Measurements from ENCODE around the gene EFNA5. TPM values are rescaled to one million over a fixed set of nuclear protein-coding genes. Genes with fewer than 3 reads are reported as not detected.

Gene EFNA5
- polyA plus RNA-seq, 4 donors, result 0.54 to 3.5 (median 1.7) TPM; not detected in 1

GRCh38 chr5:107700481-107700880, 29.7 kb upstream of the EFNA5 start:
- FAIRE-seq, result no peak
- Histone ChIP-seq H3K27me3 (ENCODE audit: control insufficient read depth in 3 of 3, insufficient read depth in 3 of 3, low read length in 3 of 3) (no peaks in the 10 kb centered on the region), H3K4me3 (ENCODE audit: low read depth in 1 of 3, low read length in 3 of 3) (no peak overlapping the region), H3K9me3 (ENCODE audit: control insufficient read depth in 2 of 2, insufficient read depth in 1 of 2, low read depth in 1 of 2, low read length in 1 of 2) (no peaks in the 10 kb centered on the region), H3K4me1 (ENCODE audit: control insufficient read depth in 3 of 3, insufficient read depth in 2 of 3, low read depth in 1 of 3, low read length in 2 of 3) (no peaks in the 10 kb centered on the region), H3K36me3 (ENCODE audit: control insufficient read depth in 3 of 3, insufficient read depth in 2 of 3, low read depth in 1 of 3, low read length in 3 of 3) (no peaks in the 10 kb centered on the region), H3K27ac (ENCODE audit: low read depth in 1 of 3, low read length in 2 of 3) (no peak overlapping the region)
- DNase-seq, result no peak

- FAIRE-seq, result no peak
- no peaks in the 10 kb centered on the region for H3K4me1 ChIP-seq (ENCODE audit: control insufficient read depth in 3 of 3, insufficient read depth in 2 of 3, low read depth in 1 of 3, low read length in 2 of 3)
- no peaks in the 10 kb centered on the region for H3K9me3 ChIP-seq (ENCODE audit: control insufficient read depth in 2 of 2, insufficient read depth in 1 of 2, low read depth in 1 of 2, low read length in 1 of 2)
- no peak overlapping the region for H3K4me3 ChIP-seq (ENCODE audit: low read depth in 1 of 3, low read length in 3 of 3)
- no peaks in the 10 kb centered on the region for H3K36me3 ChIP-seq (ENCODE audit: control insufficient read depth in 3 of 3, insufficient read depth in 2 of 3, low read depth in 1 of 3, low read length in 3 of 3)
- no peak for DNase-seq
- no peaks in the 10 kb centered on the region for H3K27me3 ChIP-seq (ENCODE audit: control insufficient read depth in 3 of 3, insufficient read depth in 3 of 3, low read length in 3 of 3)
- H3K27ac ChIP-seq (ENCODE audit: low read depth in 1 of 3, low read length in 2 of 3), result no peak overlapping the region
- WGBS, 3 donors, result 77 to 91% (median 83%) methylated on average over 1 of the region's 1 CpG
Measured at GRCh38 chr5:107699425-107699824, 28.7 kb upstream of the EFNA5 start.

GRCh38 chr5:107698286-107698685, 27.5 kb upstream of the EFNA5 start:
- H3K9me3 ChIP-seq (ENCODE audit: control insufficient read depth in 2 of 2, insufficient read depth in 1 of 2, low read depth in 1 of 2, low read length in 1 of 2), result no peaks in the 10 kb centered on the region
- no peaks in the 10 kb centered on the region for H3K4me1 ChIP-seq (ENCODE audit: control insufficient read depth in 3 of 3, insufficient read depth in 2 of 3, low read depth in 1 of 3, low read length in 2 of 3)
- H3K27me3 ChIP-seq (ENCODE audit: control insufficient read depth in 3 of 3, insufficient read depth in 3 of 3, low read length in 3 of 3), result no peaks in the 10 kb centered on the region
- DNase-seq (no peak), FAIRE-seq (no peak)
- no peak overlapping the region for H3K4me3 ChIP-seq (ENCODE audit: low read depth in 1 of 3, low read length in 3 of 3)
- H3K27ac ChIP-seq (ENCODE audit: low read depth in 1 of 3, low read length in 2 of 3), result no peak overlapping the region
- H3K36me3 ChIP-seq (ENCODE audit: control insufficient read depth in 3 of 3, insufficient read depth in 2 of 3, low read depth in 1 of 3, low read length in 3 of 3), result no peaks in the 10 kb centered on the region
- 80 to 87% (median 87%) methylated on average over 2 of the region's 2 CpGs for WGBS, 3 donors

GRCh38 chr5:107696498-107696897, 25.8 kb upstream of the EFNA5 start:
- Histone ChIP-seq H3K9me3 (ENCODE audit: control insufficient read depth in 2 of 2, insufficient read depth in 1 of 2, low read depth in 1 of 2, low read length in 1 of 2) (no peaks in the 10 kb centered on the region), H3K36me3 (ENCODE audit: control insufficient read depth in 3 of 3, insufficient read depth in 2 of 3, low read depth in 1 of 3, low read length in 3 of 3) (no peaks in the 10 kb centered on the region), H3K4me1 (ENCODE audit: control insufficient read depth in 3 of 3, insufficient read depth in 2 of 3, low read depth in 1 of 3, low read length in 2 of 3) (no peaks in the 10 kb centered on the region), H3K27ac (ENCODE audit: low read depth in 1 of 3, low read length in 2 of 3) (no peak overlapping the region), H3K27me3 (ENCODE audit: control insufficient read depth in 3 of 3, insufficient read depth in 3 of 3, low read length in 3 of 3) (no peaks in the 10 kb centered on the region), H3K4me3 (ENCODE audit: low read depth in 1 of 3, low read length in 3 of 3) (no peak overlapping the region)
- no peak for DNase-seq
- FAIRE-seq, result no peak
- WGBS, 3 donors, result 80 to 90% (median 90%) methylated on average over 4 of the region's 4 CpGs

DNA sequence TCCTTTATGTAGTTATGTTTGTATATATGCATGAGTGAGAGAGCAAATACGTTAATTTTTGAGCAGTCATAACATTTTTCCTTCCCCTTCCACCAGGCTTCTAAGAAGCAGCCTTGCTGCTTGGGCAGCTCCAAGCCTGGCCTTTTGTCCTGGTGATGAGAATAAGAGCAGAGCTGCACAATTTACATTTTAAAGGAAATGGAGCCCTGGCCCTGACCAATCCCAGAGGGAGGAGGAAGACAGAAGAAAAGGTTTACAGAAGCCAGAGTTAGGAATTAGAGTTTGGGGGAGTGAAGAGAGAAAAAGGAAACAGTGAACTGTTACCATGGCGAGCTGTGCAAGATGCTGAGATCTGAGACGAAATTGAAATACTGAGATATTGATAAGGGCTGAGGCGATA, 25.3 kb upstream of the EFNA5 start:
- Histone ChIP-seq H3K9me3 (ENCODE audit: control insufficient read depth in 2 of 2, insufficient read depth in 1 of 2, low read depth in 1 of 2, low read length in 1 of 2) (no peaks in the 10 kb centered on the region), H3K4me3 (ENCODE audit: low read depth in 1 of 3, low read length in 3 of 3) (no peak overlapping the region), H3K4me1 (ENCODE audit: control insufficient read depth in 3 of 3, insufficient read depth in 2 of 3, low read depth in 1 of 3, low read length in 2 of 3) (no peaks in the 10 kb centered on the region), H3K27me3 (ENCODE audit: control insufficient read depth in 3 of 3, insufficient read depth in 3 of 3, low read length in 3 of 3) (no peaks in the 10 kb centered on the region), H3K36me3 (ENCODE audit: control insufficient read depth in 3 of 3, insufficient read depth in 2 of 3, low read depth in 1 of 3, low read length in 3 of 3) (no peaks in the 10 kb centered on the region), H3K27ac (ENCODE audit: low read depth in 1 of 3, low read length in 2 of 3) (no peak overlapping the region)
- FAIRE-seq, result no peak
- DNase-seq, result no peak
- WGBS, 3 donors, result 73 to 80% (median 75%) methylated on average over 4 of the region's 4 CpGs

GRCh38 chr5:107687937-107688336, 17.2 kb upstream of the EFNA5 start:
- Histone ChIP-seq H3K4me3 (ENCODE audit: low read depth in 1 of 3, low read length in 3 of 3) (no peak overlapping the region), H3K36me3 (ENCODE audit: control insufficient read depth in 3 of 3, insufficient read depth in 2 of 3, low read depth in 1 of 3, low read length in 3 of 3) (no peaks in the 10 kb centered on the region), H3K27me3 (ENCODE audit: control insufficient read depth in 3 of 3, insufficient read depth in 3 of 3, low read length in 3 of 3) (no peaks in the 10 kb centered on the region), H3K4me1 (ENCODE audit: control insufficient read depth in 3 of 3, insufficient read depth in 2 of 3, low read depth in 1 of 3, low read length in 2 of 3) (no peaks in the 10 kb centered on the region), H3K9me3 (ENCODE audit: control insufficient read depth in 2 of 2, insufficient read depth in 1 of 2, low read depth in 1 of 2, low read length in 1 of 2) (no peaks in the 10 kb centered on the region), H3K27ac (ENCODE audit: low read depth in 1 of 3, low read length in 2 of 3) (no peak overlapping the region)
- FAIRE-seq (no peak), DNase-seq (no peak)
- WGBS, 3 donors, result 87 to 90% (median 87%) methylated on average over 3 of the region's 3 CpGs

GRCh38 chr5:107687404-107687803, 16.7 kb upstream of the EFNA5 start:
- Histone ChIP-seq H3K36me3 (ENCODE audit: control insufficient read depth in 3 of 3, insufficient read depth in 2 of 3, low read depth in 1 of 3, low read length in 3 of 3) (no peaks in the 10 kb centered on the region), H3K9me3 (ENCODE audit: control insufficient read depth in 2 of 2, insufficient read depth in 1 of 2, low read depth in 1 of 2, low read length in 1 of 2) (no peaks in the 10 kb centered on the region), H3K4me1 (ENCODE audit: control insufficient read depth in 3 of 3, insufficient read depth in 2 of 3, low read depth in 1 of 3, low read length in 2 of 3) (no peaks in the 10 kb centered on the region), H3K4me3 (ENCODE audit: low read depth in 1 of 3, low read length in 3 of 3) (no peak overlapping the region), H3K27ac (ENCODE audit: low read depth in 1 of 3, low read length in 2 of 3) (no peak overlapping the region), H3K27me3 (ENCODE audit: control insufficient read depth in 3 of 3, insufficient read depth in 3 of 3, low read length in 3 of 3) (no peaks in the 10 kb centered on the region)
- DNase-seq (no peak), FAIRE-seq (no peak)
- WGBS, 3 donors, result 85 to 93% (median 92%) methylated on average over 1 of the region's 1 CpG

DNA sequence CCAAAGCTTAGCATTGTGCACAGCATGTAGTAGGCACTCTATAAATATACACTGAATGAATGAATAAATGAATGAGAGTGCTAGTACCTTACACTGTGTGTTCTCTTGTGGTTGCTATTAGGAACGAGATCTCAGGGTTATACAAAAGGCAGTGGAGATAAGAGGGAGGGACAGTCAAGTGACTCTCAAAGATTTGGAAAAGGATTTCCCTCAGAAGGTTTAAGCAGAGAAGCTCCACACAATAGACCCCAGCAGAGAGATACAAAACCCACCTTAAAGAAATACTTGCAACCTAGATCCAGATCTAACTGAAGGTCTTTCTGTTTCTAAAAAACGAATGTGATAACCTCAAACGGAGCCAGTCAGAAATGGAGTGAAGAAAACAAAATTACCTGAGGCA, 11.8 kb upstream of the EFNA5 start:
- FAIRE-seq, result no peak
- WGBS, 3 donors, result 53 to 74% (median 73%) methylated on average over 3 of the region's 3 CpGs
- no peaks in the 10 kb centered on the region for H3K9me3 ChIP-seq (ENCODE audit: control insufficient read depth in 2 of 2, insufficient read depth in 1 of 2, low read depth in 1 of 2, low read length in 1 of 2)

GRCh38 chr5:107680799-107681198, 10.1 kb upstream of the EFNA5 start:
- WGBS, 3 donors, result 78 to 88% (median 83%) methylated on average over 4 of the region's 4 CpGs
- no peaks in the 10 kb centered on the region for H3K9me3 ChIP-seq (ENCODE audit: control insufficient read depth in 2 of 2, insufficient read depth in 1 of 2, low read depth in 1 of 2, low read length in 1 of 2)
- H3K4me1 ChIP-seq (ENCODE audit: control insufficient read depth in 3 of 3, insufficient read depth in 2 of 3, low read depth in 1 of 3, low read length in 2 of 3), result no peaks in the 10 kb centered on the region
- H3K27me3 ChIP-seq (ENCODE audit: control insufficient read depth in 3 of 3, insufficient read depth in 3 of 3, low read length in 3 of 3), result no peaks in the 10 kb centered on the region
- H3K27ac ChIP-seq (ENCODE audit: low read depth in 1 of 3, low read length in 2 of 3), result no peak overlapping the region
- no peaks in the 10 kb centered on the region for H3K36me3 ChIP-seq (ENCODE audit: control insufficient read depth in 3 of 3, insufficient read depth in 2 of 3, low read depth in 1 of 3, low read length in 3 of 3)
- H3K4me3 ChIP-seq (ENCODE audit: low read depth in 1 of 3, low read length in 3 of 3), result no peak overlapping the region
- DNase-seq (no peak), FAIRE-seq (no peak)

More for the DNA sequence above, 11.8 kb upstream of the EFNA5 start:
- no peak overlapping the region for H3K4me3 ChIP-seq (ENCODE audit: low read depth in 1 of 3, low read length in 3 of 3)
- no peaks in the 10 kb centered on the region for H3K4me1 ChIP-seq (ENCODE audit: control insufficient read depth in 3 of 3, insufficient read depth in 2 of 3, low read depth in 1 of 3, low read length in 2 of 3)
- H3K27me3 ChIP-seq (ENCODE audit: control insufficient read depth in 3 of 3, insufficient read depth in 3 of 3, low read length in 3 of 3), result no peaks in the 10 kb centered on the region
- H3K27ac ChIP-seq (ENCODE audit: low read depth in 1 of 3, low read length in 2 of 3), result no peak overlapping the region
- H3K36me3 ChIP-seq (ENCODE audit: control insufficient read depth in 3 of 3, insufficient read depth in 2 of 3, low read depth in 1 of 3, low read length in 3 of 3), result no peaks in the 10 kb centered on the region
- no peak for DNase-seq
